SH-SY5Y (cell line): ENCODE measurements around the gene SPRR1B.

ENCODE experiments used
- GATA2 ChIP-seq: IDR thresholded peaks from 2 replicates; pipeline ENCODE4 v1.6.1; 2011; ENCODE audit warnings: mild to moderate bottlenecking, low read depth, low read length
- GATA3 ChIP-seq: IDR thresholded peaks from 2 replicates; pipeline ENCODE4 v1.6.1; 2011; ENCODE audit warnings: low read depth, mild to moderate bottlenecking, low read length, moderate library complexity

SPRR1B gene

DNA sequence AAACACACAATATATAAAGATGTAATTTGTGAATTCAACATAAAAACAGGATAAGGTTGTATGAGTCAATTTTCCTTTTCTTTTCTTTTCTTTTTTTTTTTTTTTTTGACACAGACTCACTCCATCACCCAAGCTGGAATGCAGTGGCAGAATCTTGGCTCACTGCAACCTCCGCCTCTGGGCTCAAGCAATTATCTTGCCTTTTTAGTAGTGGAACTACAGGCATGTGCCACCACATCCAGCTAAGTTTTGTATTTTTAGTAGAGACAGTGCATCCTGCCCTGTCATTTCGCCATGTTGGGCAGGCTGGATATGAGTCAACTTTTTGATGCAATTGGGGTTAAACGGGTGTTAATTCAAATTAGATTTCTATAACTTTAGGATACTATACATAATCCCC is 50.7 kb downstream of the SPRR1B start:
- TF ChIP-seq GATA2 (no peak), GATA3 (no peak)
